Activated CD4-positive, CD25-positive, alpha-beta regulatory T cell treated with anti-CD3 and anti-CD28 coated beads, Interleukin-2, amount 50 U/mL, for 16 hours (primary cell): ENCODE measurements around the gene KIF2A.

Source experiments
- DNase-seq: peaks from one replicate; pipeline ENCODE4 v3.0.0-alpha.2; 2020; ENCODE audit warnings: low read depth, low spot score

The KIF2A gene

GRCh38 chr5:62328772-62329491, 22.9 kb downstream of the KIF2A start:
- DNase-seq, result no peak

DNA sequence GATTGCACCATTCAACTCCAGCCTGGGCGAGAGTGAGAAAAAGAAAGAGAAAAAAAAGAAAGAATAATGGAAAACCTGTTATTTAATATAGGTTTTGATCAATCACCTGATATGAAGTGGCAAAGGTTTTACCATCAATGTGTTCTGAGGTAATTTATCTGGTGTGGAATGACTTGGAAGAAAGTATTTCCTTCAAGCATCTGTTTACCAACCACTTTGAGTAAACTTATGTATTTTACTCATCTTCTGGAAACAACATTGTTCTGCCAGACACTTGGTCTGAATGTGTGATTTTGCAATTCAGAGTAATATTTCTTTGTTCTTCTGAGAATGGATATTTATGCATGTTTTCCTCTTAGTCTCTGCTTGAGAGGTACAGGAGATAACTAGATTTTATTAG, 24.3 kb downstream of the KIF2A start:
- no peak for DNase-seq

DNA sequence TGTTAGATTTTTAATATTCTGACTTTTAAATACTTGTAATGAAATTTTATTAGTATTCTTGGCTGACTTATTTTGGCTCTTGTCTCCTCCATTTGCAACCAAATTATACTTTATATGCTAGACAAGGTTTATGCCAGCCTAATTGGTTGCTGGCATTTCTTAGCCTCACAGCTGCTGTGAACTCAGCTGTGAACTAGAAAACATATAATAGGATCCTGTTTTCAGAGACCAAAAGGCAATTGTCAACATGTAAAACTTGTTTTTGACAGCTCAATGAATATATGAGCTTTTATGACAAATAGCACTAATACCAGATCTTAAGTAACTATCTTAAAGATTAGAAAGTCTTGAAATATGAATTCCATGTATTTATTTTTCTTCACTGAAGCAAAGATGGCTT, 25.9 kb downstream of the KIF2A start:
- no peak for DNase-seq

GRCh38 chr5:62333250-62333794, 27.3 kb downstream of the KIF2A start:
- no peak for DNase-seq

GRCh38 chr5:62334082-62334481, 28.1 kb downstream of the KIF2A start:
- no peak for DNase-seq

- no peak for DNase-seq
Measured at GRCh38 chr5:62340392-62340791, 34.4 kb downstream of the KIF2A start.

DNA sequence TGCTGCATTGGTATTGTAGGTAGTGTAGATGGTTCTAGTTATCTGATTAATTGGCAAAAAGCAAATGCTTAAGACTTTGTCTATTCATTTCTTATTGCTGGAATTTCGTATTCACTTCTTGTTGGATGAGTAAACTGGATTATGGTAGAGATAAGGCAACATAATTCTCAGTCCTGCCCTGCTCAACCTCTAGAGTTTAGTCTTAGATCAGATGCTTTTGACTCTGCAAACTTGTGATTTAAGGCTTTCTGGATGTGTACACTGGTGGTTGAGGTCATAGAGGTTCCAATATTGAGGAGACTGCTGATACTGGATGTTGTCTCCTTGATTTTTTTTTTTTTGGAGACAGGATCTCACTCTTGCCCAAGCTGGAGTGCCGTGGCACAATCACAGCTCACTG, 35.0 kb downstream of the KIF2A start:
- DNase-seq, result no peak

DNA sequence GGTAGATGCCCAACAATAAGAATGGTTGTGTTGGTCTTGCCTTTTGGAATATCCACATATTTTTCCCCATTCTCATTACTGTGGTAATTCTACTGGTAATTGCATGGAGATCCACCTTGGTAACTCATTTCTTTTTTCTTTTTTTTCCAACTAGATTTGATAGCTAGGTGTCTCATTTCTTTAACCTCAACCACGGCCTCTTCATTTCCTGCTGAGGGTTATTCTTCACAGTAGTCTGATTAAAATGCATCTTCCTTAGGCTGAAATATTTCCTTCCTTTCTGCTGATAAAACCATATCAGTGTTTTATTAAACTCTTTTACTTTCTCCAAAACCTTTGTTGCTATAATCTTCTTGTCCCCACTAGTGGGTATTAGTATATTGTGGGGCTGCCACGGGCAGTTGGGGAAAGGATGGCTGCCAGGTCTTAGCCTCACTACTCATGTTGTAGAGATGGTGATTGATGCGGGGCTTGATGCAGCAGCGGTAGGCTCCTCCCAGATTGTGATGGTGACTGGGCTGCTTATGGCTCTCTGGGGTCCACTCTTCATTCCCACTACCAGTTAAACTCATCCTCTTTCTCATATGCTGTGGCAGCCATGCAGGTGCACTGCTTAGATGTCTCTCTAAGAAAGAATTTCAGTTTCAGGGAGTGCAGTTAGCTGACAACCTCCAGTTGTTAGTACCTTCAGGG, 35.9 kb downstream of the KIF2A start:
- no peak for DNase-seq

GRCh38 chr5:62342476-62342837, 36.5 kb downstream of the KIF2A start:
- DNase-seq, result no peak

- DNase-seq, result no peak
Measured at GRCh38 chr5:62343428-62343827, 37.4 kb downstream of the KIF2A start.

DNA sequence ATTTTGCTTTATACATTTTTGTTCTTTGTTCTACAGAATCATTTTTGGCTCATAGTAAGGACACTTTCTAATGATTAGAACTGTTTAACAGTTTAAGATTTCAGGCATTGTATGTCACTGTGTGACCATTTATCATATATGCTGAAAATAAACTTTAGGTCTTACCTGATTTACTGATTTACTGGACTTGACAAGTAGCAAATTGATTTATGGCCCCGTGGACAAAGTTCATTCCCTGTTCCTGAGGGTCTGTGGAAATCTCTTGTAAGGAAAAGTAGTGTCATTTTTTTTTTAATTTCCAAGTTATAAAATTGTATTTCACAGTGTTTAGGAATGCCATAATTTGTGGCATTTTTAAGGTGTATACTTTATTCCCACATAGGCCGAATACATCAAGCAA, 40.7 kb downstream of the KIF2A start:
- DNase-seq, result no peak

DNA sequence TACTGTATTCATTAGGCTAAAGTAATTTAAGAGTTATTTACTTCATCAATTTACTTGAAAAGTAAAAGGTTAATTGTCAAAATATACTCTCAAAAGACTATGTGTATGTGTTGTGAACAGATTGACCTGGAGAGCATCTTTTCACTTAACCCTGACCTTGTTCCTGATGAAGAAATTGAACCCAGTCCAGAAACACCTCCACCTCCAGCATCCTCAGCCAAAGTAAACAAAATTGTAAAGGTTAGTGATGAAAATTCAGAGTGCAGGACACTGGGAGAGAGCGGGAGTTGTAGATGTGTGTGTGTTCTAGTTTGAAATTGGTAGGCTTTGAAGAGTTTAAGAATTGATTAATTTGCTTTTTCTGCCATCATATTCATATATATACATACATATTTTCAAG, 41.9 kb downstream of the KIF2A start:
- no peak for DNase-seq

GRCh38 chr5:62348723-62349481, 42.9 kb downstream of the KIF2A start:
- no peak for DNase-seq

DNA sequence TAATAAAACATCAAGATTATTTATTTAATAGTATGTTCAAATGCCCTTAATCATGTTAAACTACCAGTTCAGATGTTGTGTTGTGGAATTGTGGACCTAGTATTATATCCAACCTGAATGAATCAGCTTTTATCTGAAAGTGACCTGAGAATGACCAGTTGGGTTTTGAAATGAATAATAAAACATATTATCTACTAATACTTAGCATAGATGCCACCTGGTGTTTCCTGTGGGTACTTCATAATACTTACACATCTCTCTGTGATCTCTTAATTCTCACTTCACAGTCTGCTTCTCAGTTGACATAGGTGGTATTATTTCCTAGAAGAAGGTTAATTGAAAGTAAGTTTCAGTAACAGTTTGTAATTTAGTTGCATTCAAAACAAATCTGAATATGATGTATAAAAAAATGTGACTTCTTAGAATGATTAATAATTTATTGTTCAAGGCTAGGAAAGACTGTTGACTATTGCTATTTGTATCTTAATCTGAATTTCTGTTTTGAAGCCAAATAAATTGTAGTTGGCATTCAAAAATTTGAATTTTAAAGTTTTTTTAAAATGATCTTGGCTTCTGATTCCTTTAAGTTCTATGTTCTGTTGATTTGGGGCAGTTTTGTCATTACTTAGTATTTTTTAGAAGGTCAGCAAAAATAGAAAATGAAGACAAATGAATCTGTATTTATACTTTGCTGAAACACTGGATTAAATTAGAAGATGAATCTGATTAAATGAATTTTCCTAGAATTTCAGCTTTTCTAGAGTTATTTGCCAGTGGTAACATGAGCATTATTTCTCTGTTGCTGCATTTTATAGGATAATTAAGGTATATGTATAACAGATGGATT, 48.2 kb downstream of the KIF2A start:
- DNase-seq, result no peak

- DNase-seq, result no peak
Measured at GRCh38 chr5:62362701-62363100, 56.7 kb downstream of the KIF2A start.

- DNase-seq, result no peak
Measured at GRCh38 chr5:62369039-62369438, 63.0 kb downstream of the KIF2A start.

DNA sequence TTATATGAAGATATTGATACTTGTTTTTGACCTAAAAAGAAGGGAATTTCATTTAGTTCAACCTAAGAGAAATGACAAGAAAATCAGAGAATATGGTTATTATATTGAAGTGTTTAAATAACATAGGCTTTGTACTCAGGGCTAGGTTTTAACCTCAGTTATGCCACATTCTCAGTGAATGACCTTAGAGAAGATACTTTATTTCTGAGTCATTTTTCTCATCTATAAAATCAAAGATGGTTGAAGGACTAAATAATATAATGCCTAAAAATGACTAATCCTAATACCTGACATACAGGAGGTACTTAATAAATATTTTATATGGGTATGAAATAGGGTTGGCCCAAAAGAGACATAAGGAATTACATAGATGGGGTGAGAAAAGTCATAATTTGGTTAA, 65.4 kb downstream of the KIF2A start:
- DNase-seq, result no peak

GRCh38 chr5:62372600-62372999, 66.6 kb downstream of the KIF2A start:
- DNase-seq, result no peak

DNA sequence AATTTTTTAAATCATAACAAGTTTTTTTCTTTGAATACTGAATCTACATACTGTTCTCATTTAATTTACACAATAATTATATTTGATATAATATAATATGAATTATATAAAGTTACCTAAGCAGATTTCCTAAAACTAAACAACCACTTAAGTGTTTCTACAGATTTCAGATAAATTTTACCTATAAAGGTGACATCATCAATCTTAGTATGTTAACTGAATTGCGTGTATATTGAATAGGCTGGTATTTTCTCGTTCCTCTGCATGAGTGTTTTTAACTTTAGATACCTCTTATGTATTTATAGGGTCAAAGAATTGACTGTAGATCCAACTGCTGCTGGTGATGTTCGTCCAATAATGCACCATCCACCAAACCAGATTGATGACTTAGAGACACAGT, 67.4 kb downstream of the KIF2A start:
- DNase-seq, result no peak

GRCh38 chr5:62374090-62374489, 68.1 kb downstream of the KIF2A start:
- DNase-seq, result no peak

DNA sequence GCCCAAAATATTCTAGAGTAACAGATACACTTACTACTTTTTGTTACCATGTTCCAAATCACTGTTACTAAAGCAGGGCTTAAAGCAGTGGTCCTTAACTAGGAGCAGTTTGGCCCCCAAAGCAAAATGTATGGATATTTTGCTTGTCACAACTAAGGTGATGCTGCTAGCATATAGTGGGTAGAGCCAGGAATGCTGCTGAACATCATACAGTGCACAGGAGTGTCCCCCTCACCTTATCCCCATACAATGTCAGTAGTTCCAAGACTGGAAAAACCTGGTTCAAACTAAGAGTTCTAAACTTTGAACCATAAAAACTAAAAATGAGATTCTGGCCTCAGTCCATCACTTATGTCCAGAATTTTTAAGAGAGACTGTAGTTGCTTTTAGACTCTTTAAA, 69.6 kb downstream of the KIF2A start:
- DNase-seq, result no peak

DNA sequence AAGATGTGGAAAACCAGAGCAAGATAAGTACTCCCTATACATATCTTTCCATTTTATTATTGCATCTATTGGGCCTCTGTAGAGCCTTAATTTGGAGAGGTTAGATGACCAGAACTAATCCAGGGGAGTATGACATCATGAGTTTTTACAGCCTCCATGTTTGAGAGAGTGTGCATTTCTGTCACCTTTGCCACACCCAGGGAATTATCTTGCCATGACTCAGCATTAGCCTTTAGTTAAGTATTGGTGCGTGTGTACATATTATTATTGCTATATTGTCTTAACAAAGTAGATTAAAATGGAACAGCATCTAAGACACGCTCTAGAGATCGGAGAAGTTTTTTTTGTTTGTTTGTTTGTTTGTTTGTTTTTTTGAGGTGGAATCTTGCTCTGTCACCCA, 70.1 kb downstream of the KIF2A start:
- DNase-seq, result no peak
